ENCODE data around the gene ANKRD29.

DNA sequence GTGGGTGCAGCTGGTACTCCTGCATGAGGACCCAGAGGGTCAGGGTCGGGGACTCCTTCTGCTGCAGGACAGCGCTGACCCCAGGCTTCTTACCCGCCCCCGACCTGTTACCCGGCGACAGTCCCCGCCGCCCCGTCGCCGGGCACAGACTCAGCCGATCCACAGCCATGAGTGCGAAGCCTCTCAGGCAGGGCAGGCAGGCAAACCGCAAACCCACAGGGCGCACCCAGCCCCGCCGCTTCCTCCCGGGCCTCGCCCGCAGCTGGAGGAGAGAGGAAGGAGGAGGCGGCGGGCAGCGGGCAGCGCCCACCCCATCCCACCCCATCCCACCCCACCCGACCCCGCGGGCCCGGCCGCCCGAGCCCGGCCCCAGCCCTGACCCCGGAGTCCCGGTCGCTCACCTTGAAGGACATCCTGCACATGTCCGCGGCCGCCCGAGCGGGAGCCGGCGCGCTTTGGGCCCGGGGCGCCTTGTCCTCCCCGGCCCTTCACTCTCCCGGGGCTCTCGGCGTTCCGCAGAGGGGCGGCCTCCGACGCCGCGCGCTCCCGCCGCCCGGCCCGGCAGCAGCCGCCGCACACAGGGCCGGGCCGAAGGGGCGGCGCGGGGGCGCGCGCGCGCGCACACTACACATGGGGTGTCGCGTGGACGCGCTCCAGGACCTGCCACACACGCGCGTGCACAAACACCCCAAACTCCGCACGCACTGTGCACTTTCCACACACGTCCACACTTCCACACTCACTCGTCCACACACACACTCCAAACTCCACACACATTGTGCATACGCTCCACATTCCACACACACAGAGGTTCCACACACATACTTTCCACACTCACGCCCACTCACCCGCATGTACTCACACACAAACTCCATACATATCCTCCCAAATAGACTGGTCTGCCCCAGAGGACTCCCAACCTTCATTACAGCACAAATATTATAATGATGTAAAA is at the start of gene ANKRD29:
- no peak for TF ChIP-seq BRD4 (IDR thresholded peaks at IDR 0.05)
- no peak for TF ChIP-seq TCF7 (IDR thresholded peaks at IDR 0.05; ENCODE audit: borderline replicate concordance)
- no peak for TF ChIP-seq PHB (CRISPR knock-in tag; IDR thresholded peaks at IDR 0.05)
- TF ChIP-seq, protein P1, sequence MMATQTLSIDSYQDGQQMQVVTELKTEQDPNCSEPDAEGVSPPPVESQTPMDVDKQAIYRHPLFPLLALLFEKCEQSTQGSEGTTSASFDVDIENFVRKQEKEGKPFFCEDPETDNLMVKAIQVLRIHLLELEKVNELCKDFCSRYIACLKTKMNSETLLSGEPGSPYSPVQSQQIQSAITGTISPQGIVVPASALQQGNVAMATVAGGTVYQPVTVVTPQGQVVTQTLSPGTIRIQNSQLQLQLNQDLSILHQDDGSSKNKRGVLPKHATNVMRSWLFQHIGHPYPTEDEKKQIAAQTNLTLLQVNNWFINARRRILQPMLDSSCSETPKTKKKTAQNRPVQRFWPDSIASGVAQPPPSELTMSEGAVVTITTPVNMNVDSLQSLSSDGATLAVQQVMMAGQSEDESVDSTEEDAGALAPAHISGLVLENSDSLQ (IDR thresholded peaks at IDR 0.05), result no peak
- no peak for TF ChIP-seq ZNF507 (tag; conservative IDR thresholded peaks at IDR 0.05)
- TF ChIP-seq, protein P2, sequence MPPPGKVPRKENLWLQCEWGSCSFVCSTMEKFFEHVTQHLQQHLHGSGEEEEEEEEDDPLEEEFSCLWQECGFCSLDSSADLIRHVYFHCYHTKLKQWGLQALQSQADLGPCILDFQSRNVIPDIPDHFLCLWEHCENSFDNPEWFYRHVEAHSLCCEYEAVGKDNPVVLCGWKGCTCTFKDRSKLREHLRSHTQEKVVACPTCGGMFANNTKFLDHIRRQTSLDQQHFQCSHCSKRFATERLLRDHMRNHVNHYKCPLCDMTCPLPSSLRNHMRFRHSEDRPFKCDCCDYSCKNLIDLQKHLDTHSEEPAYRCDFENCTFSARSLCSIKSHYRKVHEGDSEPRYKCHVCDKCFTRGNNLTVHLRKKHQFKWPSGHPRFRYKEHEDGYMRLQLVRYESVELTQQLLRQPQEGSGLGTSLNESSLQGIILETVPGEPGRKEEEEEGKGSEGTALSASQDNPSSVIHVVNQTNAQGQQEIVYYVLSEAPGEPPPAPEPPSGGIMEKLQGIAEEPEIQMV (tag; conservative IDR thresholded peaks at IDR 0.05; ENCODE audit: low read depth), result no peak
- TF ChIP-seq SP2 (IDR thresholded peaks at IDR 0.05; ENCODE audit: extremely low read depth, low read depth, low read length, poor library complexity, severe bottlenecking), result no peak
- no peak for TF ChIP-seq POLR2AphosphoS5 (IDR thresholded peaks at IDR 0.05; ENCODE audit: control insufficient read depth, insufficient read depth, low read depth, low read length)
- TF ChIP-seq FOSL1 (tag; conservative IDR thresholded peaks at IDR 0.05), result no peak
- no peak for TF ChIP-seq ZFPM2 (CRISPR knock-in tag; IDR thresholded peaks at IDR 0.05)
- no peak for TF ChIP-seq IRF2 (CRISPR knock-in tag; IDR thresholded peaks at IDR 0.05)
- no peak for TF ChIP-seq NFIC (IDR thresholded peaks at IDR 0.05)
